GM18861 (cell line): ENCODE data around the gene CHDH.
A peak's percentile ranks its signal among the peaks of the same experiment; 100 is the strongest.

Source experiments
- ATAC-seq: cut with Tn5 transposase; IDR thresholded peaks from one replicate; pipeline ENCODE4 v1.9.1; 2021; ENCODE audit not compliant: unreplicated experiment

Gene CHDH, protein sequence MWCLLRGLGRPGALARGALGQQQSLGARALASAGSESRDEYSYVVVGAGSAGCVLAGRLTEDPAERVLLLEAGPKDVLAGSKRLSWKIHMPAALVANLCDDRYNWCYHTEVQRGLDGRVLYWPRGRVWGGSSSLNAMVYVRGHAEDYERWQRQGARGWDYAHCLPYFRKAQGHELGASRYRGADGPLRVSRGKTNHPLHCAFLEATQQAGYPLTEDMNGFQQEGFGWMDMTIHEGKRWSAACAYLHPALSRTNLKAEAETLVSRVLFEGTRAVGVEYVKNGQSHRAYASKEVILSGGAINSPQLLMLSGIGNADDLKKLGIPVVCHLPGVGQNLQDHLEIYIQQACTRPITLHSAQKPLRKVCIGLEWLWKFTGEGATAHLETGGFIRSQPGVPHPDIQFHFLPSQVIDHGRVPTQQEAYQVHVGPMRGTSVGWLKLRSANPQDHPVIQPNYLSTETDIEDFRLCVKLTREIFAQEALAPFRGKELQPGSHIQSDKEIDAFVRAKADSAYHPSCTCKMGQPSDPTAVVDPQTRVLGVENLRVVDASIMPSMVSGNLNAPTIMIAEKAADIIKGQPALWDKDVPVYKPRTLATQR

DNA sequence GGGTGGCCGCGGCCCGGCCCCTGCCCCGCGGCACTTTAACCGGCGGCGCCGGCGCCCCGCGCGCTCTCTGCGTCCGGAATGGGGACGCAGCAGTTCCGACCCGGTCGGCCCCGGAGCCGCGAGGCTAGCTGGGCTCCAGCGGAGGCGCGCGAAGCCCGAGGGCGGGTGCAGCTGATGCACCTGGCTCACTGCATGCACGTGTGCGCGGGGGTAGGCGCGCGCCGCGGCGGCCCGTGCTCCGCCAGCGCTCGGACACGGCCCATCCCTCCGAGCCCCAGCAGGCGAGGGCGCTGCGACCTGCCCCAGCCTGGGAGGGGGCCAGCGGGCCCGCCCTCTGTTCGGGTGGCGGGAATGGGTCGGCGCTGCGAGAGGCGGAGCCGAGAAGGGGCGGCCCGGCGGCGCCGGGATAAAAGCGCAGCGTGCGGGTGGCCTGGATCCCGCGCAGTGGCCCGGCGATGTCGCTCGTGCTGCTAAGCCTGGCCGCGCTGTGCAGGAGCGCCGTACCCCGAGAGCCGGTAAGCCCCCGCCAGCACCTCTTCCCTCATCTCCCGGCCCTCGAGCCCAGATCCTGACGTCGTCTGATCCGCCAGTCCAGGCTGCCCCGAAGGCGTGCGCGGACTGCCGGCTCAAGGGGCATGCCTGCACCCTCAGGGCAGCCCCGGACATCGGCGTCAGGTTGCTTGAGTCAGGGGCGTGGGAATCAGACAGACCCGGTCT, at the start of gene CHDH, which contains the start of gene IL17RB:
CHDH (minus strand) TSS at position 286 of the 717 bp plus-strand sequence. CDS start 22,411 bp downstream, outside the sequence.
IL17RB (plus strand) TSS at position 435 of the 717 bp plus-strand sequence; CDS start at position 456, 21 bp downstream.
- ATAC-seq = peak; percentile 37

DNA sequence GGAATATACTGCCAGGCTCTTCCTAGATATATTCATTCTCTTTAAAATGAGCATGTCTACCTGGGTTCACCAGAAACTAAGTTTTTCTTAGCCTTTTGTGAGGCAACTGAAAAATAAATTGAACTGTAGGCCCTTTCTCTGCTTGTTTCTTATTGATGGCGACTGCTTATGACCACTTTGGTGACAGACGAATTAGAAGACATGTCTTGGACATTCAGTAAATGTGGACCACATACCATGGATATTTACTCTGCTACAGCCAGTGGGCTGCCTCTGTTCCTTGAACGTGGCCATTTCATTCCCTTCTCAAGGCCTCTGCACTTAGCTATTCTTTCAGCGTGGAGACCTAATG, 46.0 kb upstream of the CHDH start:
- ATAC-seq = no peak

DNA sequence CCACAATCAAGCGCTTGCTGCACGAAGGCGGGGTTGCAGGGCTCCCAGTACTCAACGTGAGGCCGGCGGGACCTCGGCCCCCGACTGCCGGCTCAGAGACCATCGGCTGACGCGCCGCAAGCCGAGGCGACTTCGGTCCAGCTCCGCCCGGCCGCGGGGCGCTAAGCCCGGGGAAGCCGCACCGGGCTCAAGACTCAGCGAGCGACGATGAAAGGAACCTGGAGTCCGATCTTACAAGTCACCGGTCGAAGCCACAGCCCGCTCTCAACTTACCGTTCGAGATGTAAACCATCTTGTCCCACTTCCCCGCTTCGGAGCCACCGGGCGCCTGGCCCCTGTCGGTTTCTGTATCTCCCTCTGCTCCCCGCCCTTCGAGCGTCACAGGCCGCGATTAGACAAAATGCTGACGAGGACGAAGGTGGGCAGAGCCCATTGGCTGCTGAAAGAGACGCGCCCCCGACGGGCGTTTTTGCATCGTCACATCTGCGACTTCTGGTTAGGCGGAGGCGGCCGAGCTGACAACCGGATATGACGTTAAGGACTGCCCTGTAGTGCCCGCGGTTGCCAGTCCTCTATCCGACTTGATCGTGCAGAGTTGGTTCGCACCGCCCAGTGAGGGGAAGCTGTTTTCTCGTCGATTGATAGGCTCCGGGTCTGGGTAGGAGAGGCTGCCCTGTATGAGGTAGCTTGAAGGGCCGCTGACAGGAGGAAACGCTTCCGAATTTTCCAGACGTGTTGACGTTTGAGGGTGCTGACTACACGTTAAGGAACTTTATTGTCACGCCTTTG, 45.5 kb upstream of the CHDH start, which contains the start of gene SELENOK:
SELENOK (minus strand) TSS at position 363 of the 789 bp plus-strand sequence.
- peak; percentile 92 for ATAC-seq

DNA sequence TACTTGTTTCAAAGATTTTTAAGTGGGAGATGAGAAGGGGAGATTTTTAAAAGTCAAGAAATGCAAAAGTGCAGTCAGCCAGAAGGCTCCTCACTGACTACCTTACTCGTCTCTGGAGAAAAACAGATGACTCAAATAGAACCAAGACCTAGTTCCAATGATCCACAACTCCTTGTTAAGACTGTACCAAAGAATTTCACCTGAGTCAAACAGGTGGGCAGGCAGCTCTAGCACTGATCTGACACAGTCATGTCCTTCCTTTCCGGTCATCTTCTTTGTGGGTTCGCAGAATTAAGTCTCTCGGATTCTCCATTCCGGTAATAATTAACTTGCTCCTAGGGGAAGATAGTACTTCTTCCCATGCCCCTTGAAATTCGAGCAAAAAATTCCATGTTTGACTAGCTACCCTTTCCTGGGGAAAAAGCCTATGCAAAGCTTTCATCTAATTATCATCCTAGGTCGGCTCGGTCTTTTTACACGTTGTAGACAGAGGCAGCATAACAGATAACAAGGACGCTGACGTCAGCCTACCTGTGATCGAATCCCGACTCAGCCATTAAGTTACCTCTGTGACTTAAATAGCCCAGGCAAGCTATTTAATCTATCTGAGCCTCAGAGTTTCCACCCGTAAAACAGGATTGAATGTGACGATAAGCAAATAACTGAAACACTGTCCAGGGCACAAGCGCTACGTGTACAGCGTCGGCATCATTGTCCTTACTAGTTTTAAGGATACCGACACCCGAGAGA, 44.7 kb upstream of the CHDH start:
- ATAC-seq = no peak

DNA sequence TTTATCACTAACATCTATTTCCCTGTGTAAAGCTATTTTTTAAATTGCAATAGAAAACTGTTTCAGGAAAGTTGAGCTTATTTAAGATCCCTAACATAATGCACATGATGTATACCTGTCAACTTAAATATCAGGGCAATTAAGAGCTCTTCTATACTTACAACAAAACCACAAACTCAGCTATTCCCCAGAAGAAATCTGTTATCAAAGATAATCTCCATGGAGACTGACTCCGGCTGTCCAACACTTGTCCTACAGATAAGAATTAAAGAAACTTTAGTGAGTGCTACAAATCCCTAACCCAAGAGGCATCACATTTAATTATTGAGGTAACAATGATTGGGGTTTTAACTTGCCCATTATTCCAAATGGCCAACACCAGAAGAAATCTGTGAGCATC, 42.0 kb upstream of the CHDH start:
- no peak for ATAC-seq

DNA sequence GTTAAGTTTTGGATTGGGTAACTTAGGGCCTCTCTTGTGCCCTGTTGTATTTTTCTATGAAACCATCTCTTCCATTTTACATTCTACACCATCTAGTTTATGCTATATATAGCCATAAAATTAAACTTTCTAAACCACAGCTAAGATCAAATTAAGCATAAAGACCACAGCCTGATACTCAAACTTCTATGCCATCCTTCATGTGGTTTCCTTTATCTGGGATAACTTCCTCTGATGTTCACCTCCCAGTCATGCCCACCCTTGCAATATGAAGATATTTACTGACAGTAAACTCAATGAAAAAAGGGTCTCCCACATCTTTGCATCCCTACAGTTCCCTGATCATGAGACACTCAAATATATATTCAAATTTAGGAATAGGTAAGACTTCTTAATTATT, 41.2 kb upstream of the CHDH start:
- no peak for ATAC-seq

DNA sequence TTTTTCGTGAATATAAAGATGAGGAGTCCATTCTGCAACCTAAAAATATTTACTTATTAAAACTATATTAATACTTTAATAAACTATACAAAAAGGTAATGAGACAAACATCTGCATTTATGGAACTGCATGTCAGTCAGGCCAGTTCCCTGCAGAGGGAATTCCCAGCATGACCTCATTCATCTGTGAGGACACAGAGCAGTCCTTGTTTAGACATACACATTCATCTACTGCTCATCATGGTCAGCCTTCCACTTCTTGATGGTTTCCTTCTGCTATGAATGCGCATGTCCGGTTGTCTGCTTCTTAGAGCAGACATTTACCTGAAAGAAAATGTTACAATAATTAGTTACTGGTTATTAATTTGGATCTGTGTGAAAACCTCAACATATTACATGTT, 39.0 kb upstream of the CHDH start:
- ATAC-seq = no peak

DNA sequence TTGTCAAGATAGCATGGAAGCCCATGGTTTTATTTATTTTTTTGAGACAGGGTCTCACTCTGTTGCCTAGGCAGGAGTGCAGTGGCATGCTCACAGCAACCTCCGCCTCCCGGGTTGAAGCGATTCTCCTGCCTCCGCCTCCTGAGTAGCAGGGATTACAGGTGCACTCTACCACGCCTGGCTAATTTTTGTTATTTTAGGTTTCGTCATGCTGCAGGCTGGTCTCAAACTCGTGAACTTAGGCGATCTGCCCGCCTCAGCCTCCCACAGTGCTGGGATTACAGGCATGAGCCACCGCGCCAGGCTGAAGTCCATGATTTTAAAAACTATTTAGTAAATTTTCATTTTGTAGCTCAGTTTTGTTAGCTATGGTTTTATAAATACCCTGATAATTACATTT, 38.4 kb upstream of the CHDH start:
- ATAC-seq = no peak

DNA sequence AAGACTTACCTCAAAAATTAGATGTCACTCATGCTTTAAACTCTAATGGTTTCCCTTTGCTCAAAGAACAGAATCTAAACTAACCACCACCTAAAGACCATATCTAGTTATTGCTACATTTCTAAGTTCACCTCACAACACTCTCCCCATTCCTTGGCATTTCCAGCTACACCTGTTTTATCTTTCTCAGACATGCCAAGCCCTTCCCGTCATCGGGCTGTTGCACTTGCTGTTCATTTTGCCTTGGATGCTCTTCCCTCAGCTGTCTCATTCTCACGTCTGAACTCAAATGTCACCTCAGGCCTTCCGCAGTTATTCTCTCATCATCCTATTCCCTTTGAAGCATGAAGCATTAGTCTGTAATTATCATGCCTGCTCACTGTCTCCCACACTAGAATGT, 36.8 kb upstream of the CHDH start:
- ATAC-seq = no peak

DNA sequence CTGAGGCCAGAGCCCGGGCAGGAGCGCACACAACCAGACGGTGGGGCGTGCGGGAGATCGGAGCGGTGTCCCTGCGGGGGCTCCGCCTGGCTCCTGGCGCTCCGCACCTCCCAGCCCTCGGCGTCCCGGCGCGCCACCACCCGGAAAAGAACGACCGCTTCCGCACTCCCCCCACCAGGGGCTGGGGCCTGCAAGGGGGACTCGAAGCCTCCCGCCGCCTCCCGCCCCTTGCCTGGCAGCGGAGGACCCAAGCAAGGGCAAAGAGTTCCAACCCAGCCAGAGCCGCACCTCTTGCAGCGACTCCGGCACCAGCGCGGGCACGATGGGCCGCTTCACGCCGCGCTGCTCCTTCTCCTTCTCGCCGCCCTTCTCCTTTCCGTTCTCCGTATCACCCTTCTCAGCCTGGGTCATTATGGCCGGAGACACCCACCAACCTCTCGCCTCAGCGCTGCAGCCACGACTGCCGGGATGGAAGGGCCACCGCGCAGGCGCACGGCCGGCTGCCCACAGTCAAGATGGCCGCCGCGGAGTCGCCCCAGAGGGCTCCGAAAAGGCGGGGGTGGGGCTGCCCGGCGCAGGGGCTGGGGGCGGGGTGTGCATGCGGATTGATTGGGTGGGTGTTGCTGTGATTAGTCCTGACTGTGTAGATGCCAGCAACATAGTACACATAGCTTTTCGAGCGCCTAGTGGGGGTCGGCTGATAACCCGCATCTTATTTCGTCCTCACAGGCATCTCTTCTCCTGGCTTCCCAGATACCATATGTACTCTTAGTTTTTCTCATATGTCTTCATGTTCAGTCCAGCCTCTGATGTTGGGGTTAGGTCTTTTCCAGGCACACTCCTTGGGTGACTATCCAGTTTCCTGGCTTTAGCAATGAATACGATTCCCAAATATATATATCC, 35.7 kb upstream of the CHDH start, which contains the start of gene ACTR8:
ACTR8 (minus strand) TSS at position 462 of the 903 bp plus-strand sequence; CDS start at position 411, 51 bp downstream.
- ATAC-seq = peak; percentile 68

DNA sequence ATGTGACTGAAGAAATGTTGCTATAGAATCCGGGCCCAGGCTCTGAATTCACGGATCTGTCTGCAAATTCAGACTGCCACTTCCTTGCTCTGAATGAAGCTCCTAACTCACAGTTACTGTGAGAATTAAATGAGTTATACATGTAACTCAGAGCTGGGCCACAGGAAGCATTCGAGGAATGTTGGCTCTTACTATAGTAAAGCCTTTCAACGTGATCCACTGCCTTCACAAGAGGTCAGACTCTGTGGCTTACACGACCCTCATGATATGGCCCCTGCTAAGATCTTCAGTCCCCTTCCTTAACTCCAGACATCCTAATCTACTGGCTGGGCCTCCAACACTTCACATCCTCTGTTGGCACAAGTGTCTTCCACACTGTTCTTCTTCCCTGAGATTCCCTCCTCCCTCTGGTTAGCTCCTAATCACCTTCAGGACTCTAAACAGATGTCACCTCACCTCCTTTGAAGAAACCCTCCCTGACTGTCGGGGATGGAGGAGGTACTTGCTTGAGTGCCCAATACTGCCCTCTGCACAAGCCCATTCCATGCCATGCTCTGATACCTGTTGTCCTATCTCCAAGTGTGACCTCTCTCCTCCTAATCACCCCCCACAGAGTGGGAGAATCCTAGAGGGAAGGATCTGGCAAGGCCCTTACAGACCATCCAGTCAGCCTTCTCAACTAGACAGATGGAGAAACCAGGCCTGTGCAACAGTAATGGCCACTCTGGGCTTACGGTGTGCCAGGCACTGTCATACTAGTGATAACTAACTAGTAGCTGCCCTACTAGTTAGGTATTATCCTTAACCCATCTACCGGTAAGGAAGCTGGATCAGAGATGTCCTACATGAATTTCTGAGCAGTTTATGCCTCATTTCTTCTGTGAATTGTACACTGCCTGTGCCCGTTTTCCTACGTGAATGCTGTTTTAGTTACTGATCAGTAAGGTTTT, 34.5 kb upstream of the CHDH start:
- no peak for ATAC-seq

DNA sequence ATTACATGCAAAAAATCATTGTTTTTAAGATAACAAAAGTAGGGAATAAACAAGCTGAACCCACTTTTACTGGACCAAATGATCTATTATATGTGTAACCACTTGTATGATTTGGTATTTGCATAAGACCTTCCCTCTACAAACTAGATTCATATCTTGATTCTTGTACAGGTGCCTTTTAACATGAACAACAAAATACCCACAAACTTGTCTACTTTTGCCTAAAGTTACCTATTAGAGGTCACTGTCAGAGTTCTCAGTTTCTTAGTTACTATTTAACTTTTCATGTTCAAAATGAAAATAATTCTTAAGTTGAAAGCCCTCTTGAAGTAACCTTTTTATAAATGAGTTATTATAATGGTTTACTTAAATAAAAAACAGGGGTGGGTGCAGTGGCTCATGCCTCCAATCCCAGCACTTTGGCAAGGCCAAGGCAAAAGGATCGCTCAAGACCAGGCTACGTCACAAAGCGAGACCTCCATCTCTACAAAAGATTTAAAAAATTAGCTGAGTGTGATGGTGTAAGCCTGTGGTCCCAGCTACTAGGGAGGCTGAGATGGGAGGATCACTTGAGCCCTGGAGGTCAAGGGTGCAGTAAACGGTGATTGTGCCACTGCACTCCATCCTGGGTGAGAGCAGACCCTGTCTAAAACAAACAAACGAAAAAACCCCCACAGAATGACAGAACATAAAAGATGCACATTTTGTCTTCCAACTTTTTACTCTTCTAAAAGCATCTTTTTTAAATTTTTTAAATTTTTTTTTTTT, 19.7 kb upstream of the CHDH start:
- ATAC-seq = peak; percentile 88

DNA sequence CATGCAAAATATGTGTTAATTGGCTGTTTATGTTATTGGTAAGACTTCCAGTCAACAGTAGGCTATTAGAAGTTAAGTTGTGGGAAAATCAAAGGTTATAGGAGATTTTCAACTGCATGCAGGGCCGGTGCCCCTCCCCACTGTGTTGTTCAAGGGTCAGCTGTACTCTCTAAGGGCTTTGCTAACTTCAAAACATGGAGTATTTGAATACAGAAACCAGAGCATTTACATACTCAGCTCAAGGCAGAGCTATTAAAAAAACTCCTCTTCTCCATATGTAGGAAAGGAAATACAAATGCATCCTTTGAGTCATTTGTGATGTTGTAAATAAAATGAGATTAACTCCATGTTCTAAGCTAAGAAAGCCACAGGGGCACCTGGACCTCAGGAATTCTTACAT, 16.9 kb upstream of the CHDH start:
- peak; percentile 45 for ATAC-seq

DNA sequence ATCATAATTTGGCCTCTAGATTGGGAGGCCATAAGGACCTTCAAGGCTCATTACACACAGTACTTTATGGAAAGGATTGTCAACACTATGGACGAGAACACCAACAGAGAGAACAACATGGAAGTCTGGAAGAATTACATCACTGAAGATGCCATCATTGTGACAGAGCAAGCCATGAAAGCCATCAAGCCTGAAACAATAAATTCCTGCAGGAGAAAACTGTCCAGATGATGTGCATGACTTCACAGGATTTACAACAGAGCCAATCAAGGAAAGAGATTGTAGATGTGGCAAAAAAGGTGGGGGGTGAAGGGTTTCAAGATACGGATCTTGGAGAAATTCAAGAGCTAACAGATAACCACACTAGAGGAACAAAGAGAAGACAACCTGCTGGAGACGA, 16.0 kb upstream of the CHDH start:
- no peak for ATAC-seq

DNA sequence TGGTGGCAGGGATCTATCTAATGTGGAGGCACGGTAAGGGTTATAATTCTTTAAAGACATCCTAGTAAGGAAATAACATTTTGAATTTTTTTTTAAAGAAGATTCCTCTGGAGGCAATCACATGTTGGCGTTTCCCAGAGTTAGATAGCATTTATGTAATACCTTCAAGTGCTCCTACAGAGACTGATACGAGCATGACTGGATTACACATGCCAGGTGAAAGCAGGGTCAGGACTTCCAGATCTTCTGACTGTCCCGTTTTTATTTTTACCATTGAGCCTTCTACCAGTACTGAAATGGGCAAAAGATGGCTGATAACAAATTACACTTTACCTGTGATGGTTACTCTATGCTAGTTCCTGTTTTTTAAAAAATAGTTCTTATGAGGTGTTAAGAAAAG, 14.0 kb upstream of the CHDH start:
- no peak for ATAC-seq

DNA sequence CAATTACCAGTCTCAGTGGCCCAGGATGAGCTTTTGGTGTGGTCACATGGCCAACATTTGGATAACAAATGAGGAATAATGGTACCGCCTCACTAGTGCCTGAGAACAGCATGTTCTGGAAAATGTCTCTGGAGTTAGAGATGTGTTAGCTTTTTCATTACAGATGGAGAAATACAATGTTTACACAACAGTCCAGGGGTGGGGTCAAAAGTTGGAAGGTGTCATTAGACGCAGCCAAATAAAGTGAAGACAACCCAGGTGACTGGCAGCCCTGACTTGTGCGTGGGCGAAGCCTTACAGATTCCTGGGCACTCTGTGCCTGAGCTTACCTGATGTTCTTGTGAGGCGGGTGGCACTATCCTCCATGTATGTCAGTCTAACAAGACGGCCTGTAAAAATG, 13.0 kb upstream of the CHDH start:
- no peak for ATAC-seq

DNA sequence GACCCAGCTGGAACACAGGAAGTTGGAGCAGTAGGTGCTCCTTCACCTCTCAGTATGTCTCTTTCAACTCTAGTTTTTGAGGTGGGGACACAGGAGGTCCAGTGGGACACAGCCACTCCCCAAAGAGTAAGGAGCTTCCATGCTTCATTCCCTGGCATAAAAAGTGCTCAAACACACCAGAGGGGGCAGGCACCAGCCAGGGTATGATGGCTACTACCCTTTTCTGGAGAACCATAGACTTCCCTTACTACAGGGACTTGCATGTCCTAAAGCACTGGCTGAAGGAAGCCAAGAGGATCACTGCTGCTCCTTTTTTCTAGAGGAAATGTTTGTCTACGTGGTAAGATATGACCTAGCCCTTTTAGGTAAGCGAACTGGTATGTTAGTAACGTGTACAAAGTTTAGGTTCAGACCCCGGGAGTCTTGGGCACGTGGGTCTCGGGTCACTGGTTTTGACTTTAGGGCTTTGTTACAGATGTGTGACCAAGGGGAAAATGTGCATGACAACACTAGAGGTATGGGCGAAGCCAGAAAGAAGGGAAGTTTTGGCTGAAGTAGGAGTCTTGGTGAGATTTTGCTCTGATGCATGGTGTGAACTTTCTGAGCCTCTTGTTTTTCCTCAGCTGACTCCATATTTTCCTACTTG, 12.0 kb upstream of the CHDH start:
- no peak for ATAC-seq
